ENCODE measurements around the gene SIT1. TPM values are rescaled to one million over a fixed set of nuclear protein-coding genes. Genes with fewer than 3 reads are reported as not detected.
A peak's percentile ranks its signal among the peaks of the same experiment; 100 is the strongest.

SIT1 gene
- total and polyA plus RNA-seq, 2 donors (not counting 3 experiments of a cell fraction or from before 2014, with no cell fraction given) = not detected

GRCh38 chr9:35689542-35690293, 39.0 kb upstream of the SIT1 start, which contains the start of gene TPM2:
Gene TPM2 (minus strand): TSS chr9:35689925. CDS start chr9:35689817, 108 bp downstream.
- H3K4me3 ChIP-seq (replicated peaks in 1 of 3; ENCODE audit: insufficient read depth in 1 of 3, low read depth in 1 of 3, low read length in 3 of 3) = peak within 1 kb of the TSS; percentile 66 to 82 (median 70)
- peak; percentile 97 for TF ChIP-seq POLR2AphosphoS5 (IDR thresholded peaks at IDR 0.05; ENCODE audit: insufficient read depth, low read depth, low read length)
- TF ChIP-seq FOS (IDR thresholded peaks at IDR 0.05; ENCODE audit: borderline replicate concordance, insufficient read depth, low read length) = no peak
- TF ChIP-seq MAX (IDR thresholded peaks at IDR 0.05; ENCODE audit: insufficient read depth, insufficient read length) = no peak
- TF ChIP-seq POLR2A (IDR thresholded peaks at IDR 0.05; ENCODE audit: low read depth, low read length) = peak; percentile 98
- intact Hi-C loops (cut with micrococcal nuclease) (loop anchor here (1.0 to 2.0 kb wide), 3 partner anchors 31 to 85 kb away; partner anchors contain the start of genes CCDC107, CREB3, RMRP and TESK1), dilution Hi-C loops (cut with MboI; ENCODE audit: extremely low pct_ligation_motif_present, low sequenced_read_pairs) (no loop called here)
- peaks cover 7 to 11% of the 10 kb centered on the region in 2 experiments for H3K36me3 ChIP-seq (ENCODE audit: control insufficient read depth in 2 of 2, extremely low read depth in 1 of 2, insufficient read depth in 2 of 2, low read length in 2 of 2)
- no peaks in the 10 kb centered on the region for H3K27me3 ChIP-seq (ENCODE audit: control insufficient read depth in 2 of 2, insufficient read depth in 2 of 2, low read length in 2 of 2)
- no peaks in the 10 kb centered on the region for H3K9me3 ChIP-seq (replicated peaks; ENCODE audit: control insufficient read depth, insufficient read depth, low read length)
- H3K4me2 ChIP-seq (ENCODE audit: insufficient read depth, low read length) = peak within 1 kb of the TSS; percentile 84
- H3K9ac ChIP-seq (replicated peaks; ENCODE audit: extremely low read depth, insufficient read depth, low read length) = peak within 1 kb of the TSS; percentile 68
- no peaks in the 10 kb centered on the region for H4K20me1 ChIP-seq (replicated peaks; ENCODE audit: control insufficient read depth, extremely low read depth, insufficient read depth, low read length)
- FAIRE-seq (peak; percentile 83), DNase-seq (ENCODE audit: low read depth, low spot score) (peak; percentile 70)
- peaks cover 28% of the 10 kb centered on the region for H3K4me1 ChIP-seq (ENCODE audit: control insufficient read depth, extremely low read depth, insufficient read depth, low read length)
- CTCF ChIA-PET = interaction anchor here (1.1 to 13.5 kb wide), 7 partner anchors 10 to 86 kb away, joined by 3 to 227 read pairs (median 6); partner anchors contain the start of genes ARHGEF39, CCDC107 and RMRP
- H3K79me2 ChIP-seq (ENCODE audit: control insufficient read depth, insufficient read depth, low read length) = peaks cover 36% of the 10 kb centered on the region
- H2AFZ ChIP-seq (ENCODE audit: low read depth, low read length) = peak within 1 kb of the TSS; percentile 84
- POLR2A ChIA-PET = interaction anchor here (0.7 to 1.7 kb wide), 6 partner anchors 10 to 28 kb away, joined by 3 to 5 read pairs (median 4); partner anchors contain the start of gene ARHGEF39
- H3K9me1 ChIP-seq (replicated peaks; ENCODE audit: control insufficient read depth, extremely low read depth, insufficient read depth, low read length) = no peaks in the 10 kb centered on the region
- TSS peak; percentile 64 for BruUV-seq (replicated peaks)
- peak within 1 kb of the TSS; percentile 50 for H3K27ac ChIP-seq (ENCODE audit: insufficient read depth, low read depth, low read length)

Measured in endothelial cell of umbilical vein (primary cell).